HepG2 (cell line): Measurements from ENCODE around the gene KLHL12. TPM values are rescaled to one million over a fixed set of nuclear protein-coding genes. Genes with fewer than 3 reads are reported as not detected.

Experiments
- AGO1 ChIP-seq: fragments of 200-400 bp; formaldehyde crosslinking; IDR thresholded peaks from 2 replicates; pipeline ENCODE4 v1.6.1; 2017; ENCODE audit warnings: mild to moderate bottlenecking, low read depth, low read length, moderate library complexity; ENCODE audit not compliant: poor library complexity, severe bottlenecking
- ARNT ChIP-seq: fragments of 450-650 bp; IDR thresholded peaks from 2 replicates; pipeline ENCODE4 v1.6.1; 2017
- HNRNPUL1 ChIP-seq: fragments of 200-400 bp; formaldehyde crosslinking; IDR thresholded peaks from 2 replicates; pipeline ENCODE4 v1.6.1; 2017; ENCODE audit warnings: low read depth, mild to moderate bottlenecking, low read length, moderate library complexity
- KDM5A ChIP-seq: fragments of 200-600 bp; sonication (generic); IDR thresholded peaks from 2 replicates; pipeline ENCODE4 v1.7.0; 2018; ENCODE audit warnings: antibody characterized with exemption, mild to moderate bottlenecking, low read length, borderline replicate concordance
- MED13 ChIP-seq: sonication (generic); formaldehyde crosslinking; IDR thresholded peaks from 2 replicates; pipeline ENCODE4 v1.5.0; 2020; ENCODE audit warnings: missing genetic modification reagents
- NBN ChIP-seq: fragments of 450-650 bp; conservative IDR thresholded peaks from 2 replicates; pipeline ENCODE4 v1.6.1; 2017
- NCOA2 ChIP-seq: sonication (generic); formaldehyde crosslinking; IDR thresholded peaks from 2 replicates; pipeline ENCODE4 v1.8.0; 2022; ENCODE audit warnings: inconsistent platforms
- NFAT5 ChIP-seq: sonication (generic); formaldehyde crosslinking; IDR thresholded peaks from 2 replicates; pipeline ENCODE4 v1.4.0; 2020; ENCODE audit warnings: missing genetic modification reagents
- RCOR2 ChIP-seq: IDR thresholded peaks from 2 replicates; pipeline ENCODE4 v1.6.1; 2016; ENCODE audit warnings: missing biosample characterization, missing genetic modification reagents
- SNRNP70 ChIP-seq: fragments of 200-400 bp; formaldehyde crosslinking; IDR thresholded peaks from 2 replicates; pipeline ENCODE4 v1.6.1; 2017; ENCODE audit warnings: mild to moderate bottlenecking, low read depth, low read length, moderate library complexity
- TBL1XR1 ChIP-seq: fragments of 150-350 bp; IDR thresholded peaks from 2 replicates; pipeline ENCODE4 v1.6.1; 2014; ENCODE audit warnings: borderline replicate concordance, low read length; ENCODE audit not compliant: partially characterized antibody
- THAP9 ChIP-seq: sonication (generic); formaldehyde crosslinking; IDR thresholded peaks from 2 replicates; pipeline ENCODE4; 2020; ENCODE audit warnings: missing genetic modification reagents, mild to moderate bottlenecking, borderline replicate concordance
- TSC22D2 ChIP-seq: sonication (generic); formaldehyde crosslinking; IDR thresholded peaks from 2 replicates; pipeline ENCODE4 v1.5.1; 2020; ENCODE audit warnings: missing genetic modification reagents, mild to moderate bottlenecking, borderline replicate concordance
- ZNF121 ChIP-seq: sonication (generic); formaldehyde crosslinking; IDR thresholded peaks from 2 replicates; pipeline ENCODE4 v1.5.0; 2020; ENCODE audit warnings: mild to moderate bottlenecking, missing genetic modification reagents
- ZNF383 ChIP-seq: sonication (generic); formaldehyde crosslinking; IDR thresholded peaks from 2 replicates; pipeline ENCODE4 v1.4.0; 2020; ENCODE audit warnings: missing genetic modification reagents, mild to moderate bottlenecking, borderline replicate concordance
- ZNF446 ChIP-seq: sonication (generic); formaldehyde crosslinking; IDR thresholded peaks from 2 replicates; pipeline ENCODE4 v1.5.0; 2020; ENCODE audit warnings: mild to moderate bottlenecking, missing genetic modification reagents
- ZNF552 ChIP-seq: sonication (generic); formaldehyde crosslinking; IDR thresholded peaks from 2 replicates; pipeline ENCODE4 v1.9.0; 2022; ENCODE audit warnings: missing genetic modification reagents, mild to moderate bottlenecking, borderline replicate concordance
- ZNF784 ChIP-seq: sonication (generic); formaldehyde crosslinking; IDR thresholded peaks from 2 replicates; pipeline ENCODE4 v1.5.1; 2020; ENCODE audit warnings: missing genetic modification reagents, mild to moderate bottlenecking, borderline replicate concordance
- ZNF891 ChIP-seq: sonication (generic); formaldehyde crosslinking; IDR thresholded peaks from 2 replicates; pipeline ENCODE4 v1.5.0; 2020; ENCODE audit warnings: mild to moderate bottlenecking, missing genetic modification reagents
- polyA plus RNA-seq, 8 experiments: library from polyadenylated mRNA; depleted of rRNA in 3 of 8; stranded (reverse) in 7 of 8; unstranded in 1 of 8; fragments of >200 nt; fragmentation: Illumina TruSeq in 4 of 8; extraction: Trizol in 4 of 8; gene quantifications; 2 replicates each; pipeline versions ENCODE4 v1.2.1 to v1.2.3, GENCODE V29; 2011 to 2016; ENCODE audit warnings: low read depth in 4 of 8, missing spikeins in 1 of 8, mixed read lengths in 1 of 8; ENCODE audit not compliant: insufficient read depth in 1 of 8
- total RNA-seq, 5 experiments: library from RNA; depleted of rRNA; stranded (reverse); fragments of >200 nt; fragmentation: Illumina TruSeq; extraction: Trizol; gene quantifications; 2 replicates each; pipeline ENCODE4 v1.2.3, GENCODE V29; 2016; ENCODE audit warnings: low read depth in 1 of 5

The KLHL12 gene
- total and polyA plus RNA-seq, 2 of the 13 experiments (the other 11 are each of a cell fraction or from before 2014, with no cell fraction given), result 19.2 to 25.2 TPM

- TF ChIP-seq ZNF121 (CRISPR knock-in tag), result 0 out of 2 replicates have a peak, but pooled peaks have one; percentile 9
- no peak for TF ChIP-seq ZNF446 (CRISPR knock-in tag)
- no peak for TF ChIP-seq AGO1
- TF ChIP-seq HNRNPUL1, result no peak
- no peak for TF ChIP-seq TSC22D2 (CRISPR knock-in tag)
- no peak for TF ChIP-seq TBL1XR1
- TF ChIP-seq RCOR2 (CRISPR knock-in tag), result no peak
- TF ChIP-seq KDM5A, result no peak; the same call in 1 of the 2 replicates
- TF ChIP-seq MED13 (CRISPR knock-in tag), result no peak
- no peak for TF ChIP-seq NFAT5
- no peak for TF ChIP-seq SNRNP70
- no peak for TF ChIP-seq NBN
- peak; percentile 41; the same call in 1 of the 2 replicates for TF ChIP-seq ZNF891 (CRISPR knock-in tag)
- TF ChIP-seq ZNF784 (CRISPR knock-in tag), result no peak
- TF ChIP-seq ZNF552, result no peak
- no peak for TF ChIP-seq ARNT
- TF ChIP-seq NCOA2 (CRISPR knock-in tag), result peak; percentile 36; the same call in 1 of the 2 replicates
- TF ChIP-seq ZNF383 (CRISPR knock-in tag), result no peak
- TF ChIP-seq THAP9, result no peak
These were observed 66.2 kb downstream of the KLHL12 start (continued) for GRCh38 chr1:202860744-202861419.
